ENCODE measurements around the gene TMEM132D.

The TMEM132D gene

DNA sequence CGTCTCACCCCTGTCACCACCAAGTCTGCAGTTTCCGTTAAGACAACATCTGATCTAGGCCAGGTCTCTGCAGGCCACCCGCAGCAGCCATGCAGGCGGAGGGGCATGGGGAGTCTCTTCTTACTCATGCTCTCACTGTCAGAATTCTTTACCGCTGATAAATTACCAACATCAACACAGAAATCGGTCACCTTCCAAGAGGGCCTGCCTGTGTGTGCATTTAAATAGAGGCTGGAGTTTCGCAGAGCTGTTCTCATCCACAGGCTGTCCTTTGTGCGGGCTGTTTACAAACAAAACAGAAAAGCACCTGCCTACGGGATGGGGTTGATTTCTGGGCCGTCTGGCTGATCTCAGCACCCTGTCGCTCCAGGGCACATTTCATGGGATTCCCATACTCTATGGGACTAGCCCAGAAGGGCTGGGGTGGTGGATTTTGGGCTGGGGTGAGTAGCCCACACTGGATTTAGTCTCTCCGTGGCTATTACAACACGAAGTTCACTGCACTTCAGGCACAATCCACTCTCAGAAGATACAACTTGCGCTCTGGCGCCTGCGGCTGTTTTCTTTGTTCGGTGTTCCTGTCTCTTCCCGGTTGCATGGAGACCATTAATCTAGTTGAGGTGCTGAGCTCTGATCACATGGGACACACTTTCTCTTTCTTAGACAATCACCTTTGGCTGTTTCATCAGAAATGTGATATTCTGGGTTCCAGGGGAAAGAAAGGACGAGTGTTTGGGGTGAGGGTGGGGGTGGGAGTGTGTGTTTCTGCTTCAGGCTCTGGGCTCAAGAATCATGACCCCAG lies 719.5 kb downstream of the TMEM132D start:
- TF ChIP-seq GATA3 (IDR thresholded peaks at IDR 0.05; ENCODE audit: low read depth, low read length) (no peak), GATA2 (IDR thresholded peaks at IDR 0.05; ENCODE audit: low read depth, low read length) (no peak)

DNA sequence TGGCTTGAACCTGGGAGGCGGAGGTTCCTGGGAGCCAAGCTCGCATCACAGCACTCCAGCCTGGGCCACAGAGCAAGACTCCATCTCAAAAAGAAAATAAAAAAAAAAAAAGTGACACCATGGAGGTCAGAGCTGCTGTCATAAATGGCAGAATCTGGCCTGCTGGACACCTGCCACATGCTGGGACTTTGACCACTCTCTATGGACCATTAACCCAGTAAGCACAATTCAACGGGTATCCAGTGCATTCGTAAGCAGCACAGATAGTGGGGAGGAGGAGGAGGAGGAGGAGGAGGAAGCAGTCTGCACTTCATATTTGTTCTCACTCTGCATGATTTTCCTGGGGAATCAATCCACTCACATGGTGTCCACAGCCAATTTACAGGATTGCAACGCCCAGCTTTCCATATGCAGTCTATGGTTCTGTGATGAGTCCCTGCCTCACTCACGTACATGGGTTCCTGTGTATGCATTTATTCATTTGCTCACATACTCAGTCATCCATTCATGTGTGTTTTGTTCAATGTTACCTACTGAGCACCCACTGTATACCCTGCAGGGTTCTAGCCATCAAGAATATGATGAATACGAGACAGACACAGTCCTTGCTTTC lies 723.8 kb downstream of the TMEM132D start:
- TF ChIP-seq GATA3 (IDR thresholded peaks at IDR 0.05; ENCODE audit: low read depth, low read length): no peak
- TF ChIP-seq GATA2 (IDR thresholded peaks at IDR 0.05; ENCODE audit: low read depth, low read length): no peak

DNA sequence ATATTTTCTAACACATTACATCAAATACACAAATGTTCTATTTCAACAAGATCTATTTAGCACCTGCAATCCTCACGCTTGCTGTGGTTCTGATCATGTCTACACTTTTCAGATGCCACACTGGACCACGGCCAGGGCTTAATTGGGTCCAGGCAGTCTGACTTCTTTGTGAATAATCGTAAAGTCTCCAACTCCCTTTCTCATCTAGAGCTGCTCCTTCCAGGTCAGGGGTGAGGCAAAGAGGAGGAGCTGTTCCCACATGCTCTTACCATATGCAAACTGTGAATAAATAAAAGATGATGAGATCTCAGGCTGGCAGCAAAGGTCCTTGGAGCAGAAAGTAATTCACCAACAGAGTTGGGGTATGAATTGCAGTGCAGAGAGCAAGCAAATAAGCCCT lies 733.9 kb downstream of the TMEM132D start:
- TF ChIP-seq GATA2 (IDR thresholded peaks at IDR 0.05; ENCODE audit: low read depth, low read length) (no peak), GATA3 (IDR thresholded peaks at IDR 0.05; ENCODE audit: low read depth, low read length) (no peak)

DNA sequence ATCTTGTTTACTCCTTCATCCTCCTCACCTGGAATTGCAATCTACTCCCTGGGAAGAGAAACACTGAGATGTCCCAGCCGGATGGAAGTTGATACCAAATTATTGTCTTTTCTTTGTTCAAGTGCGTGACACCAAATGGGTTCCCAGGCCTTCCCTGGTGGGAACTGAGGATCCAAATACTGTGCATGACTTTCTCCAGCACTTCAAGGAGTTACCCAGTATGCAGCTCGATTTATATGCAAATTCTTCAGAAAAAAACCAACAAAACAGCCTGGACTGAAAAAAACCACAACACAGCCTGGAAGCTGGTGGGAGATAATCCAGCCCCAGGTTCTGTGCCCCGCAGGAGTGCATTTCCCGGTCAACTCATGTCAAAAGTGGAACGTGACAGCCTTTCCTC lies 740.0 kb downstream of the TMEM132D start:
- no peak for TF ChIP-seq GATA3 (IDR thresholded peaks at IDR 0.05; ENCODE audit: low read depth, low read length)
- no peak for TF ChIP-seq GATA2 (IDR thresholded peaks at IDR 0.05; ENCODE audit: low read depth, low read length)

DNA sequence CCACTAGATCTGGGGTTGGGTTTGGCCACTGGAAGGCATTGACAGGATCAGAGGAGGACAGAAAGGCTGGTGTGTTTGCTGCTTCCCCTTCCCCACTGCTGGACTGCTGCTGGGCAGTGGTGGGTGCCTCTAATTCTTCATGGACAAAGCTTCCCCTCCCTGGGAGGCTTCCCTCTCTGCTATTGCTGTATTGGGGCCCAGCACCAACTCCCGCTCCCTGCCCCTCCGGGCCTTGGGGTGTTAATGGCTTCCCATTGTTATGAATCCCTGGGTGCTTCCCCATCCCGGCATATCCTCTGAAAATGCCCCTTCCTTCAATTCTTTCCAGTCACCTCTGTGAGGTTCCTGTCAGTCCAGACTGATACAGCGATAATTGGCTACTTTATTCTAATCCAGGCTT lies 740.4 kb downstream of the TMEM132D start:
- TF ChIP-seq GATA3 (IDR thresholded peaks at IDR 0.05; ENCODE audit: low read depth, low read length): no peak
- no peak for TF ChIP-seq GATA2 (IDR thresholded peaks at IDR 0.05; ENCODE audit: low read depth, low read length)

DNA sequence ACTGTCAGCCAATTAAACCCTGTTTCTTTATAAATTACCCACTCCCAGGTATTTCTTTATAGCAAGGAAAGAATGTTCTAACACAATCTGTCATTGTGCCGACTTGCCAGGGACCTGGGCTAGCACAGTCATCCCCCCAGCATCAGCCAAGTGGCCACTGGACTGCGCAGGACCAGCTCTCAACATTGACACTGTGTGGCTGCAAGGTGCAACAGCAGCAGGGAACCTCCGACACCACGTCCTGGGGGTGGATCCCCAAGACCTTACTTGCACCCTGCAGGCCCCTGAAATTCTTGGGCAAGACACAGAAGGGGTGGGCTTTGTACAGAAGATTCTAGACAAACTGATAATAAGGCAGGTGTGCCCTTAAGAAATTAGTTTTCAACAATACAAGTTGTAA lies 741.0 kb downstream of the TMEM132D start:
- TF ChIP-seq GATA3 (IDR thresholded peaks at IDR 0.05; ENCODE audit: low read depth, low read length): no peak
- no peak for TF ChIP-seq GATA2 (IDR thresholded peaks at IDR 0.05; ENCODE audit: low read depth, low read length)

DNA sequence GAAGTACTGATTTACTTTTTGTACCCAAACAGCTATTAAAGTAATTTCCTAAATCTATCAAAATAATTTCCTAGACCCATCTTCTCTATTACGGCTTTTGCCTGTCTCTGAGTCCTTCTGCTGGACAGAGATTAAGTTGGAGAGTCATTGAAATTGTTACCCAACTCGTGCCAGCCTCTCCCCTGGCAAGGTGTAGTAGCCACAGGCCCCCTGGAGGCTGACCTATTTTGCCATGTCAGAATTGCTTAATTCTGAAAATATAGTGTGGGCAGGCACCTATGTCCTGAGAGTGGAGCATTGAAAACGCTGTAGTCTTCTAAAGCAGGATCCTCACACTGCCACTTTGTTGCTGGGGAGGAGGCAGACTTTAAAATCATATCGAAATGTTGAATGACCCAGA lies 742.3 kb downstream of the TMEM132D start:
- TF ChIP-seq GATA3 (IDR thresholded peaks at IDR 0.05; ENCODE audit: low read depth, low read length) (no peak), GATA2 (IDR thresholded peaks at IDR 0.05; ENCODE audit: low read depth, low read length) (no peak)

DNA sequence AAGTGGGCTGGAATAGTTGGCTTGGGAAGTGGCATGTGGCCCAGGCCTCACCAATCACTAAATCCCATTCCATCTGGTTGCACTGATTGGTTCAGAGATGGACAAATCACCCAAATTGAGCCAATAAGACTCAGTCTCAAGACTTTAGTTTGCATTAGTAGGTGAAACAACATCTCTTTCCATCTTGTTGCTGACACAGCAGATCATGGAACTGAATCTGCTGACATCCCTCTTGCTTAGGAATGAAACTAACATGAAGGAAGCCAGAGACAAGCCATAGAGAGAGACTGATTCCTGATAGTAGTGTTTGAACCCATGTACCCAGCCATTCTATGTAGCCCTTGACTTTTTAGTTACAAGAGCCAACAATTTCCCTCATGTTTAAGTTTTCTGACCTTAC lies 743.5 kb downstream of the TMEM132D start:
- TF ChIP-seq GATA2 (IDR thresholded peaks at IDR 0.05; ENCODE audit: low read depth, low read length) (no peak), GATA3 (IDR thresholded peaks at IDR 0.05; ENCODE audit: low read depth, low read length) (no peak)

DNA sequence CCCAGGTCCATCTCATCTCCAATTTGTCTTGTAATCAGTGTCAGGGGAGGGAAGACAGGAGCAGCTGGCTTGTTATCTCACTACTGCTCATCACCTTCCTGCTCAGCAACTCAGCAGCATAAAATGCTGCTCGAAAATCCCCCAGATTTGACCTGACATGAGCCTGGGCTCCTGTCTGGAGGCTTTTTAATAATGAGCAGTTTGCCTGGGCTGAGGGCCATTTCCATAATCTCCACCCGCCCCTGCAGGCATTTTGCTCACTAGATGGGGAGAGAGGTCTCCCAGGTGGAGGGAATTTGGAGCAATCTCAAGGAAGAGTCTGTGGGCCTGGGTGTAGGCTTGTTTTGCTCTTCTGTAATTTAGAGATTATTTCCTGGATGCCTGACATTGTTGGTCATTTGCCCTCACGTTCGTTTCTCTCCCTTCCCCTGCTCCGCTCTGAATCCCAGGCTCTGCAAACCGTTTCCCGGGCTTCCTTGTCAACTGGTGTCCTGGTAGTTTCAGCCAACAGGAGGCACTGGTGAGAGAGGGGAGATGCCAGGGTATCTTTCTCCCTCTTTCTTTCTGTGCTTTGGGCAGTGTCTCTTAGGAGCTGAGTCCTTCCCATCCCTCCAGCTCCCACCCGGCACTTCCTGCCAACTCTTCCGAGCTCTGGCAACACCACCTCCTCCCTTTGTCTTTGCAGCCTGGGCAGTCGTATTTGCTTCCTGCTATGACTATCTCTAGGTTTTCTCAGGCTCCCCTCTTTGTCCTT lies 751.3 kb downstream of the TMEM132D start:
- no peak for TF ChIP-seq GATA3 (IDR thresholded peaks at IDR 0.05; ENCODE audit: low read depth, low read length)
- no peak for TF ChIP-seq GATA2 (IDR thresholded peaks at IDR 0.05; ENCODE audit: low read depth, low read length)

DNA sequence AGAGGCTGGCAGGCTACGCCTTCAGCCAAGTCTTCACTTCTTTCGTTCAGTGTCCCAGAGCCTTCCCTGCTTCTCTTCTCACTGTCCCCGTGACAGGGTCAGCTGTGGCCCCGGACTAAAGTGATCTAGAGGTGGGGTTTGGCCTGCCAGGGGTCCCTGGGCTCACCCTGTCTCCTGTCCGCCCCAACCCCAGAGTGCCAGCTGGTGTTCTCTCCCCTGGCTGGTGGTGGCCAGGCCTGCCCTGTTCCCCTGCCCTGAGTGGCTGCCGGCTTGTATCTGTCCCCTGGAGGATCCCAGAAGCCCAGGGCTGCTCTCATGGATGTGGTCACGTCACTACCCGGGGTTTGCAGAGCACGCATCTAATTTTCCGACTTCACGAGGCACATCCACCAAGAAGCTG lies 753.1 kb downstream of the TMEM132D start:
- TF ChIP-seq GATA3 (IDR thresholded peaks at IDR 0.05; ENCODE audit: low read depth, low read length) (no peak), GATA2 (IDR thresholded peaks at IDR 0.05; ENCODE audit: low read depth, low read length) (no peak)

DNA sequence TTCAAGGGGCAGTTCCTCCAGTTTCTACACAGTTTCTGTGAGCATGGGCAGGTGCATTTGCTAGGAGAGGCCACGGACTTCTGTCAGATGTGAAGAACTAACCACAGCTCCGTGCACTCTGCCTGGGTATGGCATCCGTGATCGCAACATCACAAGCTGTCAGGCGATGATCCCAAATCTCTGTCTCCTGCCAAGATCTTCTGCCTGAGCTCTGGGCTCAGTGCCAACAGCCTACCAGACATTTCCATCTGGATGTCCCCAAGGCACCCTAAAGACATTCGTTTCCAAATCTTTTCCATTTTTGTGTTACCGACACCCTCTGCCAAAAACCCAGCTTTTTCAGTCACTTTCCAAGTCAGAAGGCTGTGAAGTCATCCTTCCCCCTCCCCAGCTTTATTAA lies 758.4 kb downstream of the TMEM132D start:
- TF ChIP-seq GATA2 (IDR thresholded peaks at IDR 0.05; ENCODE audit: low read depth, low read length): no peak
- no peak for TF ChIP-seq GATA3 (IDR thresholded peaks at IDR 0.05; ENCODE audit: low read depth, low read length)

DNA sequence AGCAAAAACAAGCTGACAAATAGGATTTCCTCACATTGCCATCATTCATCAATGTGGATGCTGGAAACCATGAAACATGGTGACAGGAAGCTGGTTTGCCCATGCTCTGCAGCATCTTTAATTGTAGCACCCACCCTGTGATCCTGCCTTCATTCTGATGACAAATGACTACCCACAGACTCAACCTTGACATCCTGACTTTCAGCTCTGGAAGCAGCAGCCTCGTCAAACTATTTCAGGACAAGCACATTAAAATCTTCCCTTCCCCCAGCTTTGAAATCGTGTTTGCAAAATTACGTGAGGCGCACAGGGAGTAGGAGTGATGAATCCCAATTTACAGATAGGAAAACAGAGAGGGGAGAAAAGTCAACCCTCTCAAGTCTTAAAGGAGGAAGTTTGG lies 765.0 kb downstream of the TMEM132D start:
- TF ChIP-seq GATA3 (IDR thresholded peaks at IDR 0.05; ENCODE audit: low read depth, low read length): no peak
- TF ChIP-seq GATA2 (IDR thresholded peaks at IDR 0.05; ENCODE audit: low read depth, low read length): no peak

DNA sequence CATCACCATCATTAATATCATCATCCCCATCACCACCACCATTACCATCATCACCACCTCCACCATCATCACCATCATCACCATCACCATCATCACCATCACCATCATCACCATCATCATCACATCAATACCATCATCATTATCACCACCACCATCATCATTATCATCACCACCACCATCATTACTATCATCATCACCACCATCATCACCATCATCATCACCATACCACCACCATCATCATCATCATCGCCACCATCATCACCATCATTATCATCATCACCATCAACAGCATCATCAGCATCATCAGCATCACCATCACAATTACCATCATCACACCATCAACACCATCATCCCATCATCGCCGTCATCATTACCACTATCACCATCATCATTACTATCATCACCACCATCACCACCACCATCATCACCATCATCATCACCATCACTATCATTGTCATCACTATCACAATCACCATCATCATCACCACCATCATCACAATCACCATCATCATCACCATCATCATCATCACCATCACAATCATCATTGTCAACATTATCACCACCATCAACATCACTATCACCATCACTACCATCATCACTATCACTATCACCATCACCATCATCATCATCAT lies 767.0 kb downstream of the TMEM132D start:
- TF ChIP-seq GATA2 (IDR thresholded peaks at IDR 0.05; ENCODE audit: low read depth, low read length) (no peak), GATA3 (IDR thresholded peaks at IDR 0.05; ENCODE audit: low read depth, low read length) (no peak)

DNA sequence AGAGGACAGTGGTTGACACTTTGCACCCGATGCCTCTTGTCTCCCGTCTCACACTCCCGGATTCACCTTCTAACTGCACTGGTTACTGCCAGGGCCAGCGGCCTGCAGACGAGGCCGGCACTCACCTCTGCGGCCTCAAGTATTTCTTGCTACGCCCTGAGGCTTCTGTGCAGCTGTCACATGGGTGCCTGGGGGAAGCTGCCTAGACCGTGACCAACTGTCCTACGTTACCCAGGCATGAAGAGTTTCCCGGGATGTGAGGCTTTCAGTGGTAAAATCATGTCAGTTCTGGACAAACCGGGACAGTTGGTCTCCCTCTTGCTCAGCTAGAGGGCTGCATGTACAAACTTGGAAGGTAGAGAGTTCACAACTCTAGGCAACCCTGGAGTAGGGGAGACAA lies 776.1 kb downstream of the TMEM132D start:
- TF ChIP-seq GATA2 (IDR thresholded peaks at IDR 0.05; ENCODE audit: low read depth, low read length) (no peak), GATA3 (IDR thresholded peaks at IDR 0.05; ENCODE audit: low read depth, low read length) (no peak)
